Transverse colon (tissue), 4 donors: ENCODE data around the gene CCDC186. TPM values are rescaled to one million over a fixed set of nuclear protein-coding genes. Genes with fewer than 3 reads are reported as not detected.

Experiments
- DNase-seq: peaks from one replicate; pipeline ENCODE4 v3.0.0-alpha.2; 2019
- H3K27ac ChIP-seq, 4 donors: fragments of 200-600 bp; sonication (generic); 2 replicates each; pipeline ENCODE4 v1.5.1; 2016 to 2018; ENCODE audit warnings: inconsistent platforms in 4 of 4
- H3K27me3 ChIP-seq: fragments of 200-600 bp; sonication (generic); 2 replicates; pipeline ENCODE4 v1.5.1; 2017; ENCODE audit warnings: inconsistent platforms
- H3K36me3 ChIP-seq, 4 donors: fragments of 200-600 bp; sonication (generic); 2 replicates each; pipeline ENCODE4 v1.5.1; 2017 to 2019; ENCODE audit warnings: inconsistent platforms in 4 of 4
- H3K4me1 ChIP-seq, 4 donors: fragments of 200-600 bp; sonication (generic); 2 replicates each; pipeline ENCODE4 v1.5.1; 2017 to 2020; ENCODE audit warnings: inconsistent platforms in 4 of 4
- H3K4me3 ChIP-seq, 4 donors: fragments of 200-600 bp; sonication (generic); 1 replicate in 1 of 4; 2 replicates in 3 of 4; pipeline versions ENCODE4 v1.5.1 to v1.6.1; 2017 to 2019; ENCODE audit warnings: inconsistent platforms in 4 of 4
- H3K9me3 ChIP-seq, 2 donors: fragments of 200-600 bp; sonication (generic); 2 replicates each; pipeline ENCODE4 v1.5.1; 2017 to 2019; ENCODE audit warnings: inconsistent platforms in 2 of 2
- EP300 ChIP-seq: sonication (generic); formaldehyde crosslinking; IDR thresholded peaks from one replicate; pipeline ENCODE4 v1.6.1; 2017; ENCODE audit warnings: antibody characterized with exemption, low read depth
- POLR2A ChIP-seq: fragments of 450-650 bp; IDR thresholded peaks from one replicate; pipeline ENCODE4 v1.6.1; 2016; ENCODE audit warnings: antibody characterized with exemption, mild to moderate bottlenecking, moderate library complexity
- POLR2AphosphoS5 ChIP-seq, 3 donors: sonication (generic); formaldehyde crosslinking; IDR thresholded peaks; one replicate each; pipeline ENCODE4 v1.6.1; 2016; ENCODE audit warnings: antibody characterized with exemption in 3 of 3
- WGBS, 2 donors: methylation state at CpG; one replicate each; pipeline ENCODE4 v1.1.5; 2018; ENCODE audit warnings: low coverage in 1 of 2; 5-methylcytosine and 5-hydroxymethylcytosine counted together
- in situ Hi-C, 4 donors: fragments of 200-750 bp; cut with MboI; loops; one replicate each; pipeline versions ENCODE4 v1.15.0 to v1.15.1; 2017; ENCODE audit warnings: low sequenced_read_pairs in 3 of 4, low pct_ligation_motif_present in 1 of 4, low pct_unique_long_range_greater_than_20kb in 1 of 4
- intact Hi-C: fragments of 100-400 bp; cut with DNase I; formaldehyde crosslinking; loops from one replicate; pipeline ENCODE4 v1.15.1; 2023; ENCODE audit warnings: low total_unique reads
- total RNA-seq, 4 donors: library from RNA; depleted of rRNA; stranded (reverse); fragments of >200 nt; gene quantifications; one replicate each; pipeline ENCODE4 v1.1.0, GENCODE V29; 2016
- TF ChIP-seq, protein P1 (sequence below), 5 experiments: fragments of 200-600 bp in 3 of 5; fragments of 450-650 bp in 2 of 5; sonication (generic) in 3 of 5; IDR thresholded peaks; 1 replicate in 2 of 5; 2 replicates in 3 of 5; pipeline ENCODE4 v1.5.1; 2016 to 2017; ENCODE audit warnings: antibody characterized with exemption in 5 of 5, inconsistent platforms in 3 of 5, mild to moderate bottlenecking in 2 of 5, moderate library complexity in 1 of 5

Gene CCDC186
- total RNA-seq, 4 donors from 2014 or later: 18.7 to 194 (median 47.5) TPM

DNA sequence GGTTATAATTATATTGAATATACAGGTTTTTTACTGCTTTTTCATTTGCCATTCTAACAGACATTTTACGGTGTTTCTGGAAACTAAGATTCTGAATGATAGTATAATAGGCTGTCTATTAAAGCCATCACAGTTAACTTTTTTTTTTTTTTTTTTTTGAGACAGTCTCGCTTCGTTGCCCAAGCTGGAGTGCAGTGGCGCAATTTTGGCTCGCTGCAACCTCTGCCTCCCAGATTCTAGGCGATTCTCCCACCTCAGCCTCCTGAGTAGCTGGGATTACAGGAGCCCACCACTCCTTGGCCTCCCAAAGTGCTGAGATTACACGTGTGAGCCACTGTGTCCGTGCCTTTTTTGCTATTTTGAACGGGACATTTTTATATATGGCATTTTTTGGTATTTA, 9.6 kb upstream of the CCDC186 start:
- Histone ChIP-seq H3K27me3 (no peaks in the 10 kb centered on the region), H3K9me3 (no peaks in the 10 kb centered on the region), H3K4me1 (peaks cover 0 to 3% (median 0%) of the 10 kb centered on the region in 4 donors), H3K36me3 (no peaks in the 10 kb centered on the region), H3K4me3 (no peak overlapping the region), H3K27ac (no peak overlapping the region)
- TF ChIP-seq, protein P1, sequence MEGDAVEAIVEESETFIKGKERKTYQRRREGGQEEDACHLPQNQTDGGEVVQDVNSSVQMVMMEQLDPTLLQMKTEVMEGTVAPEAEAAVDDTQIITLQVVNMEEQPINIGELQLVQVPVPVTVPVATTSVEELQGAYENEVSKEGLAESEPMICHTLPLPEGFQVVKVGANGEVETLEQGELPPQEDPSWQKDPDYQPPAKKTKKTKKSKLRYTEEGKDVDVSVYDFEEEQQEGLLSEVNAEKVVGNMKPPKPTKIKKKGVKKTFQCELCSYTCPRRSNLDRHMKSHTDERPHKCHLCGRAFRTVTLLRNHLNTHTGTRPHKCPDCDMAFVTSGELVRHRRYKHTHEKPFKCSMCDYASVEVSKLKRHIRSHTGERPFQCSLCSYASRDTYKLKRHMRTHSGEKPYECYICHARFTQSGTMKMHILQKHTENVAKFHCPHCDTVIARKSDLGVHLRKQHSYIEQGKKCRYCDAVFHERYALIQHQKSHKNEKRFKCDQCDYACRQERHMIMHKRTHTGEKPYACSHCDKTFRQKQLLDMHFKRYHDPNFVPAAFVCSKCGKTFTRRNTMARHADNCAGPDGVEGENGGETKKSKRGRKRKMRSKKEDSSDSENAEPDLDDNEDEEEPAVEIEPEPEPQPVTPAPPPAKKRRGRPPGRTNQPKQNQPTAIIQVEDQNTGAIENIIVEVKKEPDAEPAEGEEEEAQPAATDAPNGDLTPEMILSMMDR (IDR thresholded peaks at IDR 0.05): no peak
- TF ChIP-seq POLR2AphosphoS5 (IDR thresholded peaks at IDR 0.05) (no peak), POLR2A (no peak), EP300 (no peak)
- DNase-seq: no peak
- intact Hi-C loops: no loop called here
- in situ Hi-C loops: no loop called here
- 80 to 93% methylated on average over 5 to 9 of the region's 9 CpGs for WGBS, 2 donors

GRCh38 chr10:114181971-114182370, 8.0 kb upstream of the CCDC186 start:
- 14 to 17% methylated on average over 5 of the region's 5 CpGs for WGBS, 2 donors
- Histone ChIP-seq H3K4me1 (peaks cover 0 to 3% (median 0%) of the 10 kb centered on the region in 4 donors), H3K36me3 (no peaks in the 10 kb centered on the region), H3K27ac (no peak overlapping the region), H3K4me3 (no peak overlapping the region), H3K27me3 (no peaks in the 10 kb centered on the region), H3K9me3 (no peaks in the 10 kb centered on the region)
- TF ChIP-seq EP300 (no peak), POLR2AphosphoS5 (IDR thresholded peaks at IDR 0.05) (no peak), POLR2A (no peak)
- TF ChIP-seq, protein P1 (IDR thresholded peaks at IDR 0.05): no peak
- peak; percentile 48 for DNase-seq
- in situ Hi-C loops (no loop called here), intact Hi-C loops (no loop called here)

GRCh38 chr10:114180937-114181336, 6.9 kb upstream of the CCDC186 start:
- H3K36me3 ChIP-seq: no peaks in the 10 kb centered on the region
- TF ChIP-seq POLR2A (no peak), EP300 (no peak), POLR2AphosphoS5 (IDR thresholded peaks at IDR 0.05) (no peak)
- TF ChIP-seq, protein P1 (IDR thresholded peaks at IDR 0.05): no peak
- intact Hi-C loops (no loop called here), in situ Hi-C loops (no loop called here)
- H3K27me3 ChIP-seq: no peaks in the 10 kb centered on the region
- H3K9me3 ChIP-seq: no peaks in the 10 kb centered on the region
- H3K4me3 ChIP-seq: no peak overlapping the region
- no peak for DNase-seq
- WGBS, 2 donors: 80 to 84% methylated on average over 3 of the region's 3 CpGs
- H3K4me1 ChIP-seq: peaks cover 0 to 6% (median under 1%) of the 10 kb centered on the region in 4 donors
- H3K27ac ChIP-seq: no peak overlapping the region

GRCh38 chr10:114179747-114180146, 5.7 kb upstream of the CCDC186 start:
- no peak overlapping the region for H3K27ac ChIP-seq
- no peak for TF ChIP-seq EP300
- TF ChIP-seq POLR2A: no peak
- TF ChIP-seq, protein P1 (IDR thresholded peaks at IDR 0.05): no peak
- TF ChIP-seq POLR2AphosphoS5 (IDR thresholded peaks at IDR 0.05): no peak
- H3K9me3 ChIP-seq: no peaks in the 10 kb centered on the region
- H3K27me3 ChIP-seq: no peaks in the 10 kb centered on the region
- H3K4me1 ChIP-seq: peaks cover 0 to 18% (median 7%) of the 10 kb centered on the region in 4 donors
- no peak overlapping the region for H3K4me3 ChIP-seq
- 81 to 85% methylated on average over 4 to 8 of the region's 8 CpGs for WGBS, 2 donors
- in situ Hi-C loops (no loop called here), intact Hi-C loops (no loop called here)
- no peak for DNase-seq
- H3K36me3 ChIP-seq: no peaks in the 10 kb centered on the region
